ENCODE data around the gene ZNF283. TPM values are rescaled to one million over a fixed set of nuclear protein-coding genes. Genes with fewer than 3 reads are reported as not detected.

Gene ZNF283
- total and polyA plus RNA-seq, 2 donors from 2014 or later = 3.3 to 12.7 TPM

- Histone ChIP-seq H3K27ac (ENCODE audit: low read depth in 2 of 2, low read length in 2 of 2) (no peak overlapping the region), H3K9me3 (ENCODE audit: control insufficient read depth in 2 of 3, insufficient read depth in 1 of 3, low read length in 3 of 3) (no peaks in the 10 kb centered on the region), H3K4me3 (ENCODE audit: low read length in 3 of 3) (no peak overlapping the region), H3K36me3 (ENCODE audit: control insufficient read depth in 2 of 3, insufficient read depth in 3 of 3, low read length in 3 of 3) (no peaks in the 10 kb centered on the region), H3K9ac (ENCODE audit: low read length in 3 of 3) (no peak overlapping the region), H3K4me1 (ENCODE audit: control insufficient read depth in 2 of 3, insufficient read depth in 2 of 3, low read depth in 1 of 3, low read length in 3 of 3) (no peaks in the 10 kb centered on the region), H3K27me3 (ENCODE audit: control insufficient read depth, insufficient read depth, low read length) (no peaks in the 10 kb centered on the region)
- no peak for FAIRE-seq
- intact Hi-C loops (cut with DNase I) = no loop called here
- DNase-seq = no peak
- TF ChIP-seq CTCF (IDR thresholded peaks at IDR 0.05; ENCODE audit: borderline replicate concordance, extremely low read depth, insufficient read depth) = no peak
These were observed 44.8 kb upstream of the ZNF283 start for GRCh38 chr19:43782311-43782660.

DNA sequence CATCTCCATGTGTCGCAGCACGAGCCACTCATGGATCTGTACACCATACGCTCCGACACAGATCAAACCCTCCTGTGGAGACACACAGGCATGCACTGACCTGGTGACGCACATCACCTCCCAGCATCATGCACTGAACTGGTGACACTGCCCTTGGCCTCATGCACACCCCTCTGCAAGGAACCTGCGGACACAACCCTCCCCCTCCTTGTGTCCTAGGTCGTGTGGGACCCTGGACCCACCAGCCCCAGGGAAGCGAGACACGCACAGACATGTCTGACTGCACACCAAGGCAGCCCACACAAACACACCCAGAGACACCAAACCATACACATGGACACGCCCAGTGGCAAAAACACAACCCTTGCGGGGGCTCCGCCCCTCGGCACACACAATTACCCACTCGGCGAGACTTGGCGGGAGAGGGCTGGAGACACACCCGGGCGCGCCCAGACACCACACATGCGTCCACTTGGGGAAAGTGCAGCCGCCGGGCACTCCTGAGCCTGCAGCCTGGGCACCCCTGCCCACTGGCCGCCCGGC lies 44.4 kb upstream of the ZNF283 start:
- intact Hi-C loops (cut with DNase I) = no loop called here
- TF ChIP-seq CTCF (IDR thresholded peaks at IDR 0.05; ENCODE audit: borderline replicate concordance, extremely low read depth, insufficient read depth) = no peak
- H3K4me3 ChIP-seq (ENCODE audit: low read length in 3 of 3) = no peak overlapping the region
- H3K36me3 ChIP-seq (ENCODE audit: control insufficient read depth in 2 of 3, insufficient read depth in 3 of 3, low read length in 3 of 3) = no peaks in the 10 kb centered on the region
- DNase-seq (no peak), FAIRE-seq (no peak)
- H3K27me3 ChIP-seq (ENCODE audit: control insufficient read depth, insufficient read depth, low read length) = no peaks in the 10 kb centered on the region
- H3K27ac ChIP-seq (ENCODE audit: low read depth in 2 of 2, low read length in 2 of 2) = no peak overlapping the region
- no peaks in the 10 kb centered on the region for H3K9me3 ChIP-seq (ENCODE audit: control insufficient read depth in 2 of 3, insufficient read depth in 1 of 3, low read length in 3 of 3)
- no peak overlapping the region for H3K9ac ChIP-seq (ENCODE audit: low read length in 3 of 3)
- H3K4me1 ChIP-seq (ENCODE audit: control insufficient read depth in 2 of 3, insufficient read depth in 2 of 3, low read depth in 1 of 3, low read length in 3 of 3) = no peaks in the 10 kb centered on the region

DNA sequence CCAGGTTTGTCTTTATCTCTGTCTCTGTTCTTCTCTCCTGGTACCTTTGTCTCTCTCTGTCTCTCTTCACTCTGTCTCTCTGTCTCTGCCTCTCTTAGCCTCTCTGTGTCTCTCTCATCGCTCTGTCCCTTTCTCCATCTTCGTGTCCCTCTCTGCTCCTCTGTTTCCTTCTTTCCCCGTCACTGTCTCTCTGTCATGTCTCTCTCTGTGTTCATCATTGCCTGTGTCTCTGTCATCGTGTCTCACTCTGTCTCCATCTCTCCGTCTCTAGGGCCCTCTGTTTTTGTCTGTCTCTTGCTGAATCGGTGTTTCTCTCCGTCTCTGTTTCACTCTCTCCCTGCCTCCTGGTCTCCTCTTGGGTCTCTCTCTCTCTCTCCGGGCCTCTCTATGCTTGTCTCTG lies 43.5 kb upstream of the ZNF283 start:
- Histone ChIP-seq H3K9ac (ENCODE audit: low read length in 3 of 3) (no peak overlapping the region), H3K9me3 (ENCODE audit: control insufficient read depth in 2 of 3, insufficient read depth in 1 of 3, low read length in 3 of 3) (no peaks in the 10 kb centered on the region), H3K4me3 (ENCODE audit: low read length in 3 of 3) (no peak overlapping the region), H3K4me1 (ENCODE audit: control insufficient read depth in 2 of 3, insufficient read depth in 2 of 3, low read depth in 1 of 3, low read length in 3 of 3) (no peaks in the 10 kb centered on the region), H3K27ac (ENCODE audit: low read depth in 2 of 2, low read length in 2 of 2) (no peak overlapping the region), H3K36me3 (ENCODE audit: control insufficient read depth in 2 of 3, insufficient read depth in 3 of 3, low read length in 3 of 3) (no peaks in the 10 kb centered on the region), H3K27me3 (ENCODE audit: control insufficient read depth, insufficient read depth, low read length) (no peaks in the 10 kb centered on the region)
- TF ChIP-seq CTCF (IDR thresholded peaks at IDR 0.05; ENCODE audit: borderline replicate concordance, extremely low read depth, insufficient read depth) = no peak
- FAIRE-seq (no peak), DNase-seq (no peak)
- intact Hi-C loops (cut with DNase I) = no loop called here
